K562 (cell line): Measurements from ENCODE around the gene LRP1B. TPM values are rescaled to one million over a fixed set of nuclear protein-coding genes. Genes with fewer than 3 reads are reported as not detected.

Experiments used
- ATAC-seq: fragments of 200-7000 bp; cut with Tn5 transposase; 3 replicates; pipeline ENCODE4 v1.9.1; 2020; ENCODE audit warnings: moderate library complexity
- BruUV-seq: library from RNA; stranded (reverse); fragments of 400-500 nt; replicated peaks from 2 replicates; lab custom pipeline; 2021; lab: Mats Ljungman, UMichigan
- CTCF ChIA-PET: fragments of 300-600 bp; formaldehyde crosslinking; extraction: SDS; loops from one replicate; lab custom pipeline; 2021; ENCODE audit warnings: low intra/inter-chr PET ratio; lab: Yijun Ruan, JAX
- POLR2A ChIA-PET: fragments of 300-600, 350-650 bp; sonication (Branson Sonifier 250); formaldehyde crosslinking; extraction: SDS; loops from one replicate; lab custom pipeline; 2021; ENCODE audit warnings: antibody characterized with exemption, inconsistent platforms; lab: Yijun Ruan, JAX
- DNase-seq, 4 experiments: peaks; one replicate each; pipeline versions ENCODE4 v3.0.0 to v3.0.0-alpha.2; 2011 to 2018; ENCODE audit warnings: low spot score in 3 of 4, mixed read lengths in 3 of 4; ENCODE audit errors: extremely low read depth in 1 of 4
- FAIRE-seq: peaks from 2 replicates; lab custom pipeline; 2011; peaks lifted over from hg19 to GRCh38; lab: Jason Lieb, UNC
- H2AFZ ChIP-seq: 2 replicates; pipeline ENCODE4 v1.6.0; 2011; ENCODE audit warnings: low read depth, low read length, control low read depth, inconsistent platforms
- H3K27ac ChIP-seq: fragments of 200-600 bp; 3 replicates; pipeline ENCODE4 v1.8.0; 2011; ENCODE audit warnings: low read depth, mild to moderate bottlenecking, control low read depth, inconsistent platforms, low read length, moderate library complexity, mixed read lengths; ENCODE audit errors: extremely low read depth
- H3K27me3 ChIP-seq, 2 experiments: fragments of 300-600 bp in 1 of 2; 2 replicates in 1 of 2; 3 replicates in 1 of 2; pipeline versions ENCODE4 v1.6.0 to v1.8.0; 2011; ENCODE audit warnings: inconsistent platforms in 2 of 2, low read length in 2 of 2, mild to moderate bottlenecking in 1 of 2, mixed read lengths in 1 of 2, moderate library complexity in 1 of 2; ENCODE audit not compliant: control insufficient read depth in 2 of 2, insufficient read depth in 2 of 2
- H3K36me3 ChIP-seq: fragments of 300-600 bp; 3 replicates; pipeline ENCODE4 v1.8.0; 2011; ENCODE audit warnings: mild to moderate bottlenecking, low read length, inconsistent platforms; ENCODE audit not compliant: control insufficient read depth, insufficient read depth
- H3K4me1 ChIP-seq, 2 experiments: fragments of 200-600 bp in 1 of 2; replicated peaks in 1 of 2; 2 replicates in 1 of 2; 3 replicates in 1 of 2; pipeline versions ENCODE4 v1.5.1 to v1.8.0; 2011; ENCODE audit warnings: inconsistent platforms in 2 of 2, low read length in 2 of 2, mild to moderate bottlenecking in 1 of 2, mixed read lengths in 1 of 2, moderate library complexity in 1 of 2; ENCODE audit not compliant: control insufficient read depth in 2 of 2, insufficient read depth in 2 of 2
- H3K4me2 ChIP-seq: 2 replicates; pipeline ENCODE4 v1.6.1; 2011; ENCODE audit warnings: low read length, control low read depth, inconsistent platforms, mixed read lengths; ENCODE audit not compliant: insufficient read depth
- H3K4me3 ChIP-seq: fragments of 200-600 bp; sonication (generic), shearing (Covaris generic); 2 replicates; pipeline ENCODE4 v1.5.1; 2016; ENCODE audit warnings: control low read depth, inconsistent platforms
- H3K79me2 ChIP-seq: fragments of 200-600 bp; 3 replicates; pipeline ENCODE4 v1.8.0; 2011; ENCODE audit warnings: low read length, inconsistent platforms; ENCODE audit not compliant: control insufficient read depth, insufficient read depth
- H3K9ac ChIP-seq, 2 experiments: 2 replicates each; pipeline versions ENCODE4 v1.6.0 to v1.6.1; 2011; ENCODE audit warnings: low read depth in 2 of 2, low read length in 2 of 2, control low read depth in 1 of 2, inconsistent platforms in 1 of 2, mild to moderate bottlenecking in 1 of 2, mixed read lengths in 1 of 2; ENCODE audit not compliant: insufficient read depth in 1 of 2
- H3K9me1 ChIP-seq: one replicate; pipeline ENCODE4 v1.6.0; 2011; ENCODE audit warnings: inconsistent platforms, mild to moderate bottlenecking, low read length, moderate library complexity; ENCODE audit not compliant: control insufficient read depth, insufficient read depth
- H3K9me3 ChIP-seq: replicated peaks from 2 replicates; pipeline ENCODE4 v1.5.1; 2011; ENCODE audit warnings: low read depth, low read length, inconsistent platforms; ENCODE audit not compliant: control insufficient read depth, insufficient read depth
- H4K20me1 ChIP-seq: replicated peaks from 2 replicates; pipeline ENCODE4 v1.6.1; 2011; ENCODE audit warnings: low read length, inconsistent platforms, mixed read lengths; ENCODE audit not compliant: control insufficient read depth, insufficient read depth
- BMI1 ChIP-seq: fragments of 150-350 bp; IDR thresholded peaks from 2 replicates; pipeline ENCODE4 v1.6.1; 2014; ENCODE audit warnings: low read length
- C11orf30 ChIP-seq: fragments of 450-650 bp; IDR thresholded peaks from 2 replicates; pipeline ENCODE4 v1.6.1; 2016; ENCODE audit warnings: low read depth, mild to moderate bottlenecking
- HDAC8 ChIP-seq: fragments of 450-650 bp; IDR thresholded peaks from 2 replicates; pipeline ENCODE4 v1.6.1; 2016; ENCODE audit warnings: mild to moderate bottlenecking, missing genetic modification characterization, moderate library complexity, missing compliant biosample characterization
- HLTF ChIP-seq: fragments of 450-650 bp; IDR thresholded peaks from 2 replicates; pipeline ENCODE4 v1.6.1; 2016
- PCBP1 ChIP-seq: fragments of 200-400 bp; formaldehyde crosslinking; IDR thresholded peaks from 2 replicates; pipeline ENCODE4 v1.6.1; 2018; ENCODE audit warnings: mild to moderate bottlenecking, low read depth, low read length; ENCODE audit not compliant: poor library complexity, severe bottlenecking
- RBBP5 ChIP-seq: fragments of 200-600 bp; sonication (generic); IDR thresholded peaks from 2 replicates; pipeline ENCODE4 v1.6.1; 2012; ENCODE audit warnings: borderline replicate concordance, mild to moderate bottlenecking, low read length, control low read depth, inconsistent platforms; ENCODE audit not compliant: insufficient read depth, poor library complexity, severe bottlenecking
- SETDB1 ChIP-seq: IDR thresholded peaks from one replicate; pipeline ENCODE4 v1.6.1; 2012; ENCODE audit warnings: low read length, control low read depth, inconsistent platforms
- TFAM ChIP-seq: fragments of 250-450 bp; sonication (Bioruptor Pico); conservative IDR thresholded peaks from 2 replicates; pipeline ENCODE4 v1.5.0; 2021; ENCODE audit warnings: mild to moderate bottlenecking, moderate library complexity
- ZNF408 ChIP-seq: fragments of 250-450 bp; sonication (Bioruptor Pico); IDR thresholded peaks from 2 replicates; pipeline ENCODE4 v1.4.0; 2020; ENCODE audit warnings: low read depth, mild to moderate bottlenecking, moderate library complexity
- ZNF586 ChIP-seq: fragments of 450-650 bp; formaldehyde crosslinking; conservative IDR thresholded peaks from 2 replicates; pipeline ENCODE4 v1.4.0; 2020; ENCODE audit warnings: mild to moderate bottlenecking, moderate library complexity
- ZNF77 ChIP-seq: fragments of 250-450 bp; sonication (Bioruptor Pico); IDR thresholded peaks from 2 replicates; pipeline ENCODE4 v1.5.0; 2020
- WGBS: fragments of 100-300 bp; shearing (Covaris generic); methylation state at CpG from one replicate; pipeline ENCODE4 v1.1.6; 2016; ENCODE audit warnings: low coverage, mixed read lengths; ENCODE audit not compliant: insufficient coverage; ENCODE audit errors: missing lambda C conversion rate; 5-methylcytosine and 5-hydroxymethylcytosine counted together
- in situ Hi-C: fragments of 300-500 bp; cut with MboI; formaldehyde crosslinking; loops from 4 replicates; pipeline ENCODE4 v1.15.0; 2018; ENCODE audit warnings: inconsistent platforms, mixed read lengths
- intact Hi-C: fragments of 100-400 bp; cut with micrococcal nuclease; formaldehyde crosslinking; loops from 2 replicates; pipeline ENCODE4 v1.14.2; 2022
- polyA plus RNA-seq, 8 experiments: library from polyadenylated mRNA; depleted of rRNA in 4 of 8; stranded (reverse) in 5 of 8; unstranded in 3 of 8; fragments of >200 nt; fragmentation: Nextera tagmentation in 2 of 8; fragmentation: Illumina TruSeq in 1 of 8; extraction: Ambion mirVana in 2 of 8; extraction: Trizol in 1 of 8; gene quantifications; 2 replicates each; pipeline versions ENCODE4 v1.2.1 to v1.2.3, GENCODE V29; 2011 to 2014; ENCODE audit warnings: inconsistent platforms in 1 of 8, missing spikeins in 1 of 8
- total RNA-seq, 7 experiments: library from RNA; depleted of rRNA in 6 of 7; stranded (reverse); fragments of >200 nt in 6 of 7; fragmentation: Illumina TruSeq in 2 of 7; extraction: Trizol in 2 of 7; gene quantifications; 2 replicates each; pipeline versions ENCODE4 v1.2.1 to v1.2.3, GENCODE V29; 2011 to 2021; ENCODE audit warnings: low replicate concordance in 1 of 7
- TF ChIP-seq, protein P1 (sequence below): fragments of 450-650 bp; IDR thresholded peaks from 2 replicates; pipeline ENCODE4 v1.6.1; 2016; ENCODE audit warnings: borderline replicate concordance
- TF ChIP-seq, protein P2 (sequence below): fragments of 450-650 bp; IDR thresholded peaks from 2 replicates; pipeline ENCODE4 v1.7.1; 2018; ENCODE audit warnings: mild to moderate bottlenecking, low read depth; ENCODE audit not compliant: partially characterized antibody

The LRP1B gene
- total and polyA plus RNA-seq, 9 of the 15 experiments (the other 6 are each of a cell fraction or from before 2014, with no cell fraction given): not detected

DNA sequence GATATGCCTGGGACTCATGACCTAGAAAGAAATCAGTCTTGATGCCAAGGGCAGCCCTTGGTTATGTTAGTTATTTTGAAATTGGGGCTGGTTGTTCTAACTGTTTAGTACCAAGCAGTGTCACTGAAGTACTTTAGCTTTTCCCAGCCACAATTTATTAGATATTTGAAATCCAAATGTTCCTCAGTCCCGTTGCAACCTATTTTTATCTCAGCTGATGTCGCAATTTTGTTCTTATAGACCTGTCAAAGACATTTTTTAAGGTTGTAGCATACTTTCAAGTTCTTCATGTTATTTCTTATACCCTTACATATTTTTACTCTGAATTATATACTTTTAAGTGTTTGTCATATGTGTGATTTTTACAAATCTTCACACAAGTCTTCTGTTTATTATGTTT, 100.1 kb downstream of the LRP1B start:
- POLR2A ChIA-PET: no interaction called here
- in situ Hi-C loops (no loop called here), intact Hi-C loops (no loop called here)
- DNase-seq: no peak
- no peaks in the 10 kb centered on the region for H3K4me1 ChIP-seq
- H4K20me1 ChIP-seq: no peaks in the 10 kb centered on the region
- no peak overlapping the region for H3K4me2 ChIP-seq
- H3K36me3 ChIP-seq: no peaks in the 10 kb centered on the region
- no peaks in the 10 kb centered on the region for H3K79me2 ChIP-seq
- no peak overlapping the region for H3K9ac ChIP-seq
- no peak for FAIRE-seq
- no peak for TF ChIP-seq SETDB1
- no peak for TF ChIP-seq ZNF586 (CRISPR knock-in tag)
- TF ChIP-seq BMI1: no peak
- TF ChIP-seq ZNF77: no peak
- no peak for TF ChIP-seq C11orf30
- TF ChIP-seq HDAC8 (tag): no peak
- TF ChIP-seq PCBP1: no peak
- TF ChIP-seq RBBP5: no peak
- no peak for TF ChIP-seq ZNF408 (CRISPR knock-in tag)
- TF ChIP-seq, protein P1, sequence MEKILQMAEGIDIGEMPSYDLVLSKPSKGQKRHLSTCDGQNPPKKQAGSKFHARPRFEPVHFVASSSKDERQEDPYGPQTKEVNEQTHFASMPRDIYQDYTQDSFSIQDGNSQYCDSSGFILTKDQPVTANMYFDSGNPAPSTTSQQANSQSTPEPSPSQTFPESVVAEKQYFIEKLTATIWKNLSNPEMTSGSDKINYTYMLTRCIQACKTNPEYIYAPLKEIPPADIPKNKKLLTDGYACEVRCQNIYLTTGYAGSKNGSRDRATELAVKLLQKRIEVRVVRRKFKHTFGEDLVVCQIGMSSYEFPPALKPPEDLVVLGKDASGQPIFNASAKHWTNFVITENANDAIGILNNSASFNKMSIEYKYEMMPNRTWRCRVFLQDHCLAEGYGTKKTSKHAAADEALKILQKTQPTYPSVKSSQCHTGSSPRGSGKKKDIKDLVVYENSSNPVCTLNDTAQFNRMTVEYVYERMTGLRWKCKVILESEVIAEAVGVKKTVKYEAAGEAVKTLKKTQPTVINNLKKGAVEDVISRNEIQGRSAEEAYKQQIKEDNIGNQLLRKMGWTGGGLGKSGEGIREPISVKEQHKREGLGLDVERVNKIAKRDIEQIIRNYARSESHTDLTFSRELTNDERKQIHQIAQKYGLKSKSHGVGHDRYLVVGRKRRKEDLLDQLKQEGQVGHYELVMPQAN: no peak
- TF ChIP-seq, protein P2, sequence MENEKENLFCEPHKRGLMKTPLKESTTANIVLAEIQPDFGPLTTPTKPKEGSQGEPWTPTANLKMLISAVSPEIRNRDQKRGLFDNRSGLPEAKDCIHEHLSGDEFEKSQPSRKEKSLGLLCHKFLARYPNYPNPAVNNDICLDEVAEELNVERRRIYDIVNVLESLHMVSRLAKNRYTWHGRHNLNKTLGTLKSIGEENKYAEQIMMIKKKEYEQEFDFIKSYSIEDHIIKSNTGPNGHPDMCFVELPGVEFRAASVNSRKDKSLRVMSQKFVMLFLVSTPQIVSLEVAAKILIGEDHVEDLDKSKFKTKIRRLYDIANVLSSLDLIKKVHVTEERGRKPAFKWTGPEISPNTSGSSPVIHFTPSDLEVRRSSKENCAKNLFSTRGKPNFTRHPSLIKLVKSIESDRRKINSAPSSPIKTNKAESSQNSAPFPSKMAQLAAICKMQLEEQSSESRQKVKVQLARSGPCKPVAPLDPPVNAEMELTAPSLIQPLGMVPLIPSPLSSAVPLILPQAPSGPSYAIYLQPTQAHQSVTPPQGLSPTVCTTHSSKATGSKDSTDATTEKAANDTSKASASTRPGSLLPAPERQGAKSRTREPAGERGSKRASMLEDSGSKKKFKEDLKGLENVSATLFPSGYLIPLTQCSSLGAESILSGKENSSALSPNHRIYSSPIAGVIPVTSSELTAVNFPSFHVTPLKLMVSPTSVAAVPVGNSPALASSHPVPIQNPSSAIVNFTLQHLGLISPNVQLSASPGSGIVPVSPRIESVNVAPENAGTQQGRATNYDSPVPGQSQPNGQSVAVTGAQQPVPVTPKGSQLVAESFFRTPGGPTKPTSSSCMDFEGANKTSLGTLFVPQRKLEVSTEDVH: no peak
- TF ChIP-seq TFAM (CRISPR knock-in tag): no peak
- TF ChIP-seq HLTF: no peak
- CTCF ChIA-PET: no interaction called here
- H2AFZ ChIP-seq: no peak overlapping the region
- BruUV-seq: no TSS peak
- no peaks in the 10 kb centered on the region for H3K9me1 ChIP-seq
- no peaks in the 10 kb centered on the region for H3K27me3 ChIP-seq
- no peaks in the 10 kb centered on the region for H3K9me3 ChIP-seq
- ATAC-seq: no peak
- no peak overlapping the region for H3K27ac ChIP-seq
- WGBS: 0% methylated on average over 2 of the region's 2 CpGs
- no peak overlapping the region for H3K4me3 ChIP-seq
